Activated CD4-positive, alpha-beta T cell treated with anti-CD3 and anti-CD28 coated beads, Interleukin-2, amount 10 ng/mL, durations not matched to agents 7 days and 5 days (primary cell): ENCODE measurements around the gene ZRANB3. TPM values are rescaled to one million over a fixed set of nuclear protein-coding genes. Genes with fewer than 3 reads are reported as not detected.
"Not testable (repeated sequence)": the region's sequence is repeated elsewhere in the genome, so short reads cannot be mapped to it uniquely, and the experiment has no call there.

Experiments
- CTCF ChIA-PET: fragments of 350-600 bp; sonication (Branson Sonifier 250); formaldehyde crosslinking; loops from one replicate; lab custom pipeline; 2021; ENCODE audit warnings: antibody characterized with exemption; lab: Charles Lee
- POLR2A ChIA-PET: fragments of 350-600 bp; sonication (Branson Sonifier 250); formaldehyde crosslinking; loops from one replicate; lab custom pipeline; 2021; ENCODE audit warnings: antibody characterized with exemption; lab: Charles Lee
- DNase-seq: peaks from one replicate; pipeline ENCODE4 v3.0.0-alpha.2; 2020
- H3K27ac Mint-ChIP-seq: one replicate; pipeline ENCODE4 v1.8.0; 2021; ENCODE audit warnings: mild to moderate bottlenecking, moderate library complexity, mixed read lengths
- H3K27me3 Mint-ChIP-seq: one replicate; pipeline ENCODE4 v1.8.0; 2021; ENCODE audit warnings: mixed read lengths
- H3K36me3 Mint-ChIP-seq: one replicate; pipeline ENCODE4 v1.8.0; 2021; ENCODE audit warnings: low read depth, mixed read lengths
- H3K4me1 Mint-ChIP-seq: one replicate; pipeline ENCODE4 v1.8.0; 2021; ENCODE audit warnings: mixed read lengths
- H3K4me3 Mint-ChIP-seq: one replicate; pipeline ENCODE4 v1.8.0; 2021; ENCODE audit warnings: mild to moderate bottlenecking, moderate library complexity, mixed read lengths
- H3K9me3 Mint-ChIP-seq: one replicate; pipeline ENCODE4 v1.8.0; 2021; ENCODE audit warnings: mixed read lengths
- total RNA-seq, 2 experiments: library from RNA; stranded (reverse); gene quantifications; one replicate each; pipeline ENCODE4 v1.2.3, GENCODE V29; 2021

Gene ZRANB3
- total RNA-seq, 2 experiments from 2014 or later: 6.5 to 7.4 TPM

DNA sequence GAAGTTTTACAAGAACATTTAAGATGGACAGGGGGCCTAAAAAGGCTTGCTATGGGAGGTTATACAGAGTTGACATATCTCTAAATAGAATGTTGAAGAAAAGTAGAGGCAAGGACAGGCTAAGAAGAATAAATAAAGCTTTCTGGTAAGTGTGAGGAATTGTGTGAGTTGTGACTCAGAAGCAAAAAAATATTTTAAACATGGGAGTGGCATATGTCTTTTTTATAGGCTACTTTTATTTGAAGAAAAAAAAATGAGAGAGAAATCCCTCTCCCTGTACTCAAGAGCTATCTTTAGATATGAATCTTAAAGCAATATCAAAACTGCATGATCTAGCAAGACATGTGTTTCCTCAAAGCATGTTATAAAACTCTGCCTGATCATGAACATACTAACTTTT, 437.8 kb downstream of the ZRANB3 start:
- H3K27ac Mint-ChIP-seq: no peak overlapping the region

GRCh38 chr2:135091681-135092080, 439.3 kb downstream of the ZRANB3 start:
- H3K36me3 Mint-ChIP-seq: peaks cover 36% of the 10 kb centered on the region
- CTCF ChIA-PET: no interaction called here
- H3K27ac Mint-ChIP-seq: no peak overlapping the region
- peaks cover 5% of the 10 kb centered on the region for H3K4me1 Mint-ChIP-seq
- POLR2A ChIA-PET: no interaction called here
- peaks cover 14% of the 10 kb centered on the region for H3K9me3 Mint-ChIP-seq
- H3K4me3 Mint-ChIP-seq: no peak overlapping the region
- DNase-seq: no peak
- no peaks in the 10 kb centered on the region for H3K27me3 Mint-ChIP-seq

More for the DNA sequence above, 437.8 kb downstream of the ZRANB3 start:
- Mint-ChIP-seq H3K9me3 (peaks cover 10% of the 10 kb centered on the region), H3K4me3 (no peak overlapping the region), H3K27me3 (no peaks in the 10 kb centered on the region), H3K36me3 (peaks cover 34% of the 10 kb centered on the region), H3K4me1 (peaks cover 5% of the 10 kb centered on the region)
- DNase-seq: no peak
- ChIA-PET POLR2A (no interaction called here), CTCF (no interaction called here)

DNA sequence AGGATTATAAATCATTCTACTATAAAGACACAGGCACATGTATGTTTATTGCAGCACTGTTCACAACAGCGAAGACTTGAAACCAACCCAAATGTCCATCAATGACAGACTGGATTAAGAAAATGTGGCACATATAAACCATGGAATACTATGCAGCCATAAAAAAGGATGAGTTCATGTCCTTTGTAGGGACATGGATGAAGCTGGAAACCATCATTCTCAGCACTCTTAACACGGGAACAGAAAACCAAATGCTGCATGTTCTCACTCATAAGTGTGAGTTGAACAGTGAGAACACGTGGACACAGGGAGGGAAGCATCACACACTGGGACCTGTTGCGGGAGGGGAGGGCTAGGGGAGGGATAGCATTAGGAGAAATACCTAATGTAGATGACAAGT, 441.4 kb downstream of the ZRANB3 start:
- H3K4me3 Mint-ChIP-seq: not testable (repeated sequence)
- H3K36me3 Mint-ChIP-seq: peaks cover 28% of the 10 kb centered on the region

More for the DNA sequence above, 441.4 kb downstream of the ZRANB3 start:
- POLR2A ChIA-PET, DNase-seq, H3K27me3 Mint-ChIP-seq, H3K27ac Mint-ChIP-seq, CTCF ChIA-PET, H3K4me1 Mint-ChIP-seq: not testable (repeated sequence)
- peaks cover 14% of the 10 kb centered on the region for H3K9me3 Mint-ChIP-seq

Other genes with a start within 250 kb of the ZRANB3 start
- 10 to 100 TPM; 52.3 to 52.5 TPM for gene R3HDM1, start 266 bp upstream of the ZRANB3 start, total RNA-seq
- gene UBXN4, start 210.6 kb upstream of the ZRANB3 start, total RNA-seq: 100 to 1,000 TPM in 1 of 2 experiments, 10 to 100 TPM in 1; 98.1 to 116 TPM